ENCODE measurements around the gene ZSWIM6.

DNA sequence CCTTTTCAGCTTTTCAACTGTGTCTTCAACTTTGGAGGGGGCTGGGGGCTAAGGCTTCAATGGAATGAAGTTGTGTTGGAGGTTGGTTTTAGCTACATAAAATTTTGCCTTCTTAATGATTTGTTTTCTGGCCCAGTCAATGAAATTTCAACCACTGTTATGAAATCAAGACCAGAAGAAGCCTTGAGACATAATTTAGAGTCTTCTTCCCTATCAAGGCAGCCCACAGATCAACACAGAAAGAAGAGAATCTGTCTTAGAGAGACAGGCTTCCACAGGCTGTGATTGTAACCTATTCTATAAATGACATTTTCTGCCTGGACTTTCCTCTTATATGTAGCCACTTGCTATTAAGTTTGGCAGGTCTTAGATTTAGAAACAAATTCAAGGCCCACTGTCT lies 46.5 kb upstream of the ZSWIM6 start:
- TF ChIP-seq, protein P1, sequence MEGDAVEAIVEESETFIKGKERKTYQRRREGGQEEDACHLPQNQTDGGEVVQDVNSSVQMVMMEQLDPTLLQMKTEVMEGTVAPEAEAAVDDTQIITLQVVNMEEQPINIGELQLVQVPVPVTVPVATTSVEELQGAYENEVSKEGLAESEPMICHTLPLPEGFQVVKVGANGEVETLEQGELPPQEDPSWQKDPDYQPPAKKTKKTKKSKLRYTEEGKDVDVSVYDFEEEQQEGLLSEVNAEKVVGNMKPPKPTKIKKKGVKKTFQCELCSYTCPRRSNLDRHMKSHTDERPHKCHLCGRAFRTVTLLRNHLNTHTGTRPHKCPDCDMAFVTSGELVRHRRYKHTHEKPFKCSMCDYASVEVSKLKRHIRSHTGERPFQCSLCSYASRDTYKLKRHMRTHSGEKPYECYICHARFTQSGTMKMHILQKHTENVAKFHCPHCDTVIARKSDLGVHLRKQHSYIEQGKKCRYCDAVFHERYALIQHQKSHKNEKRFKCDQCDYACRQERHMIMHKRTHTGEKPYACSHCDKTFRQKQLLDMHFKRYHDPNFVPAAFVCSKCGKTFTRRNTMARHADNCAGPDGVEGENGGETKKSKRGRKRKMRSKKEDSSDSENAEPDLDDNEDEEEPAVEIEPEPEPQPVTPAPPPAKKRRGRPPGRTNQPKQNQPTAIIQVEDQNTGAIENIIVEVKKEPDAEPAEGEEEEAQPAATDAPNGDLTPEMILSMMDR (IDR thresholded peaks at IDR 0.05): no peak
- no peak for TF ChIP-seq POLR2A (IDR thresholded peaks at IDR 0.05)
